22Rv1 (cell line): ENCODE measurements around the gene BTBD19.
"Not testable (repeated sequence)": the region's sequence is repeated elsewhere in the genome, so short reads cannot be mapped to it uniquely, and the experiment has no call there.

ENCODE experiments used
- ZFX ChIP-seq: fragments of 450-650 bp; IDR thresholded peaks from 2 replicates; pipeline ENCODE4 v1.6.1; 2017; ENCODE audit warnings: antibody characterized with exemption, borderline replicate concordance
- TF ChIP-seq, protein P1 (sequence below): fragments of 450-650 bp; IDR thresholded peaks from 2 replicates; pipeline ENCODE4 v1.5.1; 2017; ENCODE audit warnings: mild to moderate bottlenecking

DNA sequence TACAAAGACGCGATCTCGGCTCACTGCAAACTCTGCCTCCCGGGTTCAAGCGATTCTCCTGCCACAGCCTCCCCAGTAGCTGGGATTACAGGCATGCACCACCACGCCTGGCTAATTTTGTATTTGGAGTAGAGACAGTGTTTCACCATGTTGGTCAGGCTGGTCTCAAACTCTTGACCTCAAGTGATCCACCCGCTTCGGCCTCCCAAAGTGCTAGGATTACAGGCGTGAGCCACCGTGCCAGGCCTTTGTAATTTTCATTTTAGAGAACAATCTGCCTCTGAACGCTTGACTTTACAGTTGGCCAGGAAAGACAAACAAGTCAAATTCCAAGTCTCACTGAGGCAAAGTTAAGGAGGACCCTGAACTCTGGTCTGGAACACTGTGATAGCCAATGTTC, 30.0 kb downstream of the BTBD19 start:
- TF ChIP-seq, protein P1, sequence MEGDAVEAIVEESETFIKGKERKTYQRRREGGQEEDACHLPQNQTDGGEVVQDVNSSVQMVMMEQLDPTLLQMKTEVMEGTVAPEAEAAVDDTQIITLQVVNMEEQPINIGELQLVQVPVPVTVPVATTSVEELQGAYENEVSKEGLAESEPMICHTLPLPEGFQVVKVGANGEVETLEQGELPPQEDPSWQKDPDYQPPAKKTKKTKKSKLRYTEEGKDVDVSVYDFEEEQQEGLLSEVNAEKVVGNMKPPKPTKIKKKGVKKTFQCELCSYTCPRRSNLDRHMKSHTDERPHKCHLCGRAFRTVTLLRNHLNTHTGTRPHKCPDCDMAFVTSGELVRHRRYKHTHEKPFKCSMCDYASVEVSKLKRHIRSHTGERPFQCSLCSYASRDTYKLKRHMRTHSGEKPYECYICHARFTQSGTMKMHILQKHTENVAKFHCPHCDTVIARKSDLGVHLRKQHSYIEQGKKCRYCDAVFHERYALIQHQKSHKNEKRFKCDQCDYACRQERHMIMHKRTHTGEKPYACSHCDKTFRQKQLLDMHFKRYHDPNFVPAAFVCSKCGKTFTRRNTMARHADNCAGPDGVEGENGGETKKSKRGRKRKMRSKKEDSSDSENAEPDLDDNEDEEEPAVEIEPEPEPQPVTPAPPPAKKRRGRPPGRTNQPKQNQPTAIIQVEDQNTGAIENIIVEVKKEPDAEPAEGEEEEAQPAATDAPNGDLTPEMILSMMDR = not testable (repeated sequence)
- not testable (repeated sequence) for TF ChIP-seq ZFX
